PC-9 (cell line): ENCODE measurements around the gene MCC. TPM values are rescaled to one million over a fixed set of nuclear protein-coding genes. Genes with fewer than 3 reads are reported as not detected.

ENCODE experiments used
- BruUV-seq: library from RNA; stranded (reverse); fragments of 400-500 nt; replicated peaks from 2 replicates; lab custom pipeline; 2021; lab: Mats Ljungman, UMichigan
- CTCF ChIA-PET: fragments of 300-600 bp; sonication (Branson Sonifier 250); formaldehyde crosslinking; loops from one replicate; lab custom pipeline; 2022; ENCODE audit warnings: antibody characterized with exemption; lab: Charles Lee
- POLR2A ChIA-PET: fragments of 300-600 bp; sonication (Branson Sonifier 250); formaldehyde crosslinking; loops from one replicate; lab custom pipeline; 2022; ENCODE audit warnings: antibody characterized with exemption; ENCODE audit not compliant: unreplicated experiment; lab: Charles Lee
- DNase-seq, 2 experiments: peaks; one replicate each; pipeline versions ENCODE4 v3.0.0 to v3.0.0-alpha.2; 2015 to 2022; ENCODE audit warnings: mixed read lengths in 1 of 2
- H2AFZ ChIP-seq: fragments of 200-600 bp; sonication (generic); 2 replicates; pipeline ENCODE4 v1.8.1; 2017; ENCODE audit warnings: antibody characterized with exemption
- H3F3A ChIP-seq: fragments of 200-600 bp; sonication (generic); 2 replicates; pipeline ENCODE4 v1.8.1; 2017; ENCODE audit warnings: antibody characterized with exemption, mild to moderate bottlenecking, low read depth; ENCODE audit not compliant: insufficient read depth
- H3K27ac ChIP-seq: fragments of 200-600 bp; sonication (generic); 2 replicates; pipeline ENCODE4 v1.6.1; 2016; ENCODE audit warnings: mixed run types
- H3K27me3 ChIP-seq: fragments of 200-600 bp; sonication (generic); 2 replicates; pipeline ENCODE4 v1.6.1; 2016; ENCODE audit warnings: low read depth, mixed run types; ENCODE audit not compliant: insufficient read depth
- H3K36me3 ChIP-seq: fragments of 200-600 bp; sonication (generic); 2 replicates; pipeline ENCODE4 v1.6.1; 2016; ENCODE audit warnings: low read depth, mixed run types
- H3K4me1 ChIP-seq: fragments of 200-600 bp; sonication (generic); replicated peaks from 2 replicates; pipeline ENCODE4 v1.6.1; 2016; ENCODE audit warnings: mixed run types; ENCODE audit not compliant: insufficient read depth
- H3K4me2 ChIP-seq: fragments of 200-600 bp; sonication (generic); 2 replicates; pipeline ENCODE4 v1.6.1; 2017; ENCODE audit warnings: mixed run types
- H3K4me3 ChIP-seq: fragments of 200-600 bp; sonication (generic); 2 replicates; pipeline ENCODE4 v1.6.1; 2016; ENCODE audit warnings: mixed run types
- H3K79me2 ChIP-seq: fragments of 200-600 bp; sonication (generic); 2 replicates; pipeline ENCODE4 v1.6.1; 2017; ENCODE audit warnings: low read depth, mixed run types
- H3K9me2 ChIP-seq: fragments of 200-600 bp; sonication (generic); 2 replicates; pipeline ENCODE4 v1.8.1; 2017; ENCODE audit warnings: mild to moderate bottlenecking; ENCODE audit not compliant: insufficient read depth
- H3K9me3 ChIP-seq: fragments of 200-600 bp; sonication (generic); 2 replicates; pipeline ENCODE4 v1.8.1; 2016; ENCODE audit warnings: low read depth; ENCODE audit not compliant: insufficient read depth
- H4K20me1 ChIP-seq: fragments of 200-600 bp; sonication (generic); 2 replicates; pipeline ENCODE4 v1.8.1; 2017; ENCODE audit not compliant: insufficient read depth
- EZH2 ChIP-seq: fragments of 200-600 bp; sonication (generic); IDR thresholded peaks from 2 replicates; pipeline ENCODE4 v1.8.0; 2017; ENCODE audit warnings: antibody characterized with exemption, low read depth
- intact Hi-C: fragments of 100-400 bp; cut with micrococcal nuclease; formaldehyde crosslinking; loops from one replicate; pipeline ENCODE4 v1.10.0; 2022; ENCODE audit not compliant: unreplicated experiment
- total RNA-seq: library from RNA; stranded (reverse); gene quantifications from 2 replicates; pipeline ENCODE4 v1.2.3, GENCODE V29; 2021
- TF ChIP-seq, protein P1 (sequence below): fragments of 200-600 bp; sonication (generic); conservative IDR thresholded peaks from 2 replicates; pipeline ENCODE4 v1.6.1; 2017; ENCODE audit warnings: mixed run types, antibody characterized with exemption, mild to moderate bottlenecking, moderate library complexity

Gene MCC
- total RNA-seq, 1 experiment from 2014 or later: 2.5 TPM

DNA sequence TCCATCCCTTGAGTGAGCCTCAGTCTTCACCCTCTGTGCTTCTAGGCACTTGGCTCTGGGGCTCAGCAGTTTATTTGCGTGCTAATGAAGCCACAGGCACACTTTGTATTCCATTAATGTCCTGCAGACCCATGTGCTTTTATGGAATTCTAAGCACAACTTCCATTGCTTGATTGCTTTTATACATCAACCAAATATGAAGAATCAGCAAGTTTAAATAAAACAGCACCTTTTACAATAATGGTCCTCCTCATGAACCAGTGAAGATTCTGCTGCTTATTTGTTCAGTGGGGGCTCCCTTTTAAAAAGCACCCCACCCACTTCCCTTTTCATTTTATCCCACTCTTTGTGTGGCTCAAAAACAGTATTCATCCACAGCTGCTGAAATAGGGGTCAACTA lies 451.4 kb downstream of the MCC start:
- Histone ChIP-seq H3K27ac (no peak overlapping the region), H3K27me3 (no peaks in the 10 kb centered on the region), H3F3A (no peaks in the 10 kb centered on the region), H2AFZ (no peak overlapping the region), H3K79me2 (no peaks in the 10 kb centered on the region), H3K9me2 (no peaks in the 10 kb centered on the region), H3K4me1 (no peaks in the 10 kb centered on the region), H3K4me3 (no peak overlapping the region), H3K9me3 (no peaks in the 10 kb centered on the region), H3K4me2 (no peak overlapping the region), H3K36me3 (no peaks in the 10 kb centered on the region), H4K20me1 (no peaks in the 10 kb centered on the region)
- intact Hi-C loops: no loop called here
- no peak for TF ChIP-seq EZH2
- TF ChIP-seq, protein P1, sequence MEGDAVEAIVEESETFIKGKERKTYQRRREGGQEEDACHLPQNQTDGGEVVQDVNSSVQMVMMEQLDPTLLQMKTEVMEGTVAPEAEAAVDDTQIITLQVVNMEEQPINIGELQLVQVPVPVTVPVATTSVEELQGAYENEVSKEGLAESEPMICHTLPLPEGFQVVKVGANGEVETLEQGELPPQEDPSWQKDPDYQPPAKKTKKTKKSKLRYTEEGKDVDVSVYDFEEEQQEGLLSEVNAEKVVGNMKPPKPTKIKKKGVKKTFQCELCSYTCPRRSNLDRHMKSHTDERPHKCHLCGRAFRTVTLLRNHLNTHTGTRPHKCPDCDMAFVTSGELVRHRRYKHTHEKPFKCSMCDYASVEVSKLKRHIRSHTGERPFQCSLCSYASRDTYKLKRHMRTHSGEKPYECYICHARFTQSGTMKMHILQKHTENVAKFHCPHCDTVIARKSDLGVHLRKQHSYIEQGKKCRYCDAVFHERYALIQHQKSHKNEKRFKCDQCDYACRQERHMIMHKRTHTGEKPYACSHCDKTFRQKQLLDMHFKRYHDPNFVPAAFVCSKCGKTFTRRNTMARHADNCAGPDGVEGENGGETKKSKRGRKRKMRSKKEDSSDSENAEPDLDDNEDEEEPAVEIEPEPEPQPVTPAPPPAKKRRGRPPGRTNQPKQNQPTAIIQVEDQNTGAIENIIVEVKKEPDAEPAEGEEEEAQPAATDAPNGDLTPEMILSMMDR: no peak
- no TSS peak for BruUV-seq
- POLR2A ChIA-PET: no interaction called here
- CTCF ChIA-PET: no interaction called here
- DNase-seq: no peak

DNA sequence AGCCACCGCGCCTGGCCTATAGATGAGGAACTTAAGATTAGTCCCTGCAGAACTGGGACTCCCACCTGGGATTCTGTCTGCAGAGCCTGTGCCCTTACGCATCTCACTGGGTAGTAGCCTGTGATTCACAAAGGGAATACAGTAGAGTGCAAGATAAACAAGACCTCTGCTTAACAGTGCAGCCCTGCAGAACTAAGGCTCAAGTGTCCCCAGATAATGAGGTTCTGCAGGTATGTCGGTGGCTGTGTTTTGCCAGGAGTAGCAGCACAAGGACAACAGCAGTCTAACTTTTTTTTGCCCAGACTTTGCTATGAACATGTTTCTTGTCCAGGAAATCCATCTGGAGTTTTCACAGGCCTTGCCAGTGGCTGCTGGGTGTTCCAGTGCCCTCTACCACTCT lies 451.9 kb downstream of the MCC start:
- intact Hi-C loops: no loop called here

DNA sequence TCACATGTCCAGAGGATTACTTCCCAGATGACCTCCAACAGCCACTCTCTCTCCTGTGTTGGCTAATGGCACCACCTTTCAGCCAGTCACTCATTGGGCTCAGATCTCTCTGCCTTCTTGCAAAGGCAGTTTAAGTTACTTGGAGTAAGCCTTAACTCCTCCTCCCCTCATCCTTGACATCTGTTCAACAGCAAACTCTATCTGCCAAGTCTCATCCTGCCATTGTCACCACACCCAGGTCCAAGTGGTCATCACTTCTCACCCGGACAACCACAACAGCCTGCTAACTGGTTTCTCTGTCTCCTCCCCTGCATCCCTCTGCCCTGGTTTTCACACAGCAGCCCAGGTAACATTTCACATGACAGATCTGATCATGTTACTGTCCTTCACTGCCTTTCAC lies 453.2 kb downstream of the MCC start:
- Histone ChIP-seq H3F3A (no peaks in the 10 kb centered on the region), H3K79me2 (no peaks in the 10 kb centered on the region), H3K27me3 (no peaks in the 10 kb centered on the region), H3K27ac (no peak overlapping the region), H3K4me2 (no peak overlapping the region), H3K4me3 (no peak overlapping the region), H3K9me2 (no peaks in the 10 kb centered on the region), H3K4me1 (no peaks in the 10 kb centered on the region), H2AFZ (no peak overlapping the region), H3K9me3 (no peaks in the 10 kb centered on the region), H3K36me3 (no peaks in the 10 kb centered on the region), H4K20me1 (no peaks in the 10 kb centered on the region)
- intact Hi-C loops: no loop called here
- POLR2A ChIA-PET: no interaction called here
- CTCF ChIA-PET: no interaction called here
- TF ChIP-seq, protein P1: no peak
- TF ChIP-seq EZH2: no peak
- DNase-seq: no peak
- BruUV-seq: no TSS peak

More for the DNA sequence above, 451.9 kb downstream of the MCC start:
- Histone ChIP-seq H3K9me2 (no peaks in the 10 kb centered on the region), H3K4me2 (no peak overlapping the region), H4K20me1 (no peaks in the 10 kb centered on the region), H3K27me3 (no peaks in the 10 kb centered on the region), H3K4me1 (no peaks in the 10 kb centered on the region), H2AFZ (no peak overlapping the region), H3K4me3 (no peak overlapping the region), H3K36me3 (no peaks in the 10 kb centered on the region), H3K9me3 (no peaks in the 10 kb centered on the region), H3F3A (no peaks in the 10 kb centered on the region), H3K79me2 (no peaks in the 10 kb centered on the region), H3K27ac (no peak overlapping the region)
- CTCF ChIA-PET: no interaction called here
- DNase-seq: no peak
- no TSS peak for BruUV-seq
- TF ChIP-seq, protein P1: no peak
- POLR2A ChIA-PET: no interaction called here
